ENCODE data around the gene SCAMP4. TPM values are rescaled to one million over a fixed set of nuclear protein-coding genes. Genes with fewer than 3 reads are reported as not detected.

Gene SCAMP4
- total and polyA plus RNA-seq, 9 of the 15 experiments (the other 6 are each of a cell fraction or from before 2014, with no cell fraction given): 0.81 to 45.9 (median 12.8) TPM

DNA sequence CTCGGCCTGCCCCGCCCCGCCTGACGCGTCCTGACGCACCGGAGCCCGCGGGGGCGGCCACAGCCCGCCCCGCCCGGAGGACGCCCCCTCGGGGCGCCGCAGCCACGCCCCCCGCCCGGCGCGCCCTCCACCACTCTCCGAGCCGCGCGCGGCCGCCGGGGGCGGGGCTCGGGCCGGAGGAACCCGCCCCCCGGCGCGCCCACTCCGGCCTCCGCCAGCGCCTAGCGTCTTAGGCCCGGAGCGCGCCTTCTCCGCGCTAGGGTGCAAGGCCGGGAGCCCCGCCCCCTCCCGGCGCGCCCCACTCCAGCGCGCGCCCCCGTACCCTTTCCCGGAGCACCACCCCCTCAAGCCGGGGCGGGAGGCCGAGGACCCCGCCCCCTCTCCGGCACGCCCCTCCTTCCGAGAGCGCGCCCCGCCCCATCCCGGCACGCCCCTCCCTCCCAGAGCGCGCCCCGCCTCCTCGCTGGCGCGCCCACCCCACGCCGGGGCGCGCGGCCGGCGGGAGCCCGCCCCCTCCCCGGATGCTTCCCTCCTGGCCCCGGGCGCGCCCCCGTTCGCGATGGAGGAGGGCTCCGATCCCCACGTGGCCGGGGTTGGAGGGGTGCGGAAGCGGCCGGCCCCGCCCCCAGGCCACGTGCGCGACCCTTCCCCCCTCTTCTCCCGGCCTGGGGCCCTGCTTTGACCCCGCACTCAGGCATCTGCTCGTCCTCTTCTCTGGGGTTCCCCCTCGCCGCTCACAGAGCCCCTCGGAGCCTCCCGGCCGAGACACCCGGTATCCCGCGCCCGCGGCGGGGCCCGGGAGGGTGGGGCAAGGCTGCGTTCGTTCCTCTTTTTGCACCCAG, 41.3 kb upstream of the SCAMP4 start (continued):
- TF ChIP-seq, protein P1, sequence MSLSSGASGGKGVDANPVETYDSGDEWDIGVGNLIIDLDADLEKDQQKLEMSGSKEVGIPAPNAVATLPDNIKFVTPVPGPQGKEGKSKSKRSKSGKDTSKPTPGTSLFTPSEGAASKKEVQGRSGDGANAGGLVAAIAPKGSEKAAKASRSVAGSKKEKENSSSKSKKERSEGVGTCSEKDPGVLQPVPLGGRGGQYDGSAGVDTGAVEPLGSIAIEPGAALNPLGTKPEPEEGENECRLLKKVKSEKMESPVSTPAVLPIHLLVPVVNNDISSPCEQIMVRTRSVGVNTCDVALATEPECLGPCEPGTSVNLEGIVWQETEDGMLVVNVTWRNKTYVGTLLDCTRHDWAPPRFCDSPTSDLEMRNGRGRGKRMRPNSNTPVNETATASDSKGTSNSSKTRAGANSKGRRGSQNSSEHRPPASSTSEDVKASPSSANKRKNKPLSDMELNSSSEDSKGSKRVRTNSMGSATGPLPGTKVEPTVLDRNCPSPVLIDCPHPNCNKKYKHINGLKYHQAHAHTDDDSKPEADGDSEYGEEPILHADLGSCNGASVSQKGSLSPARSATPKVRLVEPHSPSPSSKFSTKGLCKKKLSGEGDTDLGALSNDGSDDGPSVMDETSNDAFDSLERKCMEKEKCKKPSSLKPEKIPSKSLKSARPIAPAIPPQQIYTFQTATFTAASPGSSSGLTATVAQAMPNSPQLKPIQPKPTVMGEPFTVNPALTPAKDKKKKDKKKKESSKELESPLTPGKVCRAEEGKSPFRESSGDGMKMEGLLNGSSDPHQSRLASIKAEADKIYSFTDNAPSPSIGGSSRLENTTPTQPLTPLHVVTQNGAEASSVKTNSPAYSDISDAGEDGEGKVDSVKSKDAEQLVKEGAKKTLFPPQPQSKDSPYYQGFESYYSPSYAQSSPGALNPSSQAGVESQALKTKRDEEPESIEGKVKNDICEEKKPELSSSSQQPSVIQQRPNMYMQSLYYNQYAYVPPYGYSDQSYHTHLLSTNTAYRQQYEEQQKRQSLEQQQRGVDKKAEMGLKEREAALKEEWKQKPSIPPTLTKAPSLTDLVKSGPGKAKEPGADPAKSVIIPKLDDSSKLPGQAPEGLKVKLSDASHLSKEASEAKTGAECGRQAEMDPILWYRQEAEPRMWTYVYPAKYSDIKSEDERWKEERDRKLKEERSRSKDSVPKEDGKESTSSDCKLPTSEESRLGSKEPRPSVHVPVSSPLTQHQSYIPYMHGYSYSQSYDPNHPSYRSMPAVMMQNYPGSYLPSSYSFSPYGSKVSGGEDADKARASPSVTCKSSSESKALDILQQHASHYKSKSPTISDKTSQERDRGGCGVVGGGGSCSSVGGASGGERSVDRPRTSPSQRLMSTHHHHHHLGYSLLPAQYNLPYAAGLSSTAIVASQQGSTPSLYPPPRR (CRISPR knock-in tag; IDR thresholded peaks at IDR 0.05; ENCODE audit: borderline replicate concordance): no peak
- no peak for TF ChIP-seq FOXA1 (IDR thresholded peaks at IDR 0.05; ENCODE audit: borderline replicate concordance)
- TF ChIP-seq TEAD4 (IDR thresholded peaks at IDR 0.05; ENCODE audit: low read length): no peak
- no peak for TF ChIP-seq TEAD4 (CRISPR knock-in tag; IDR thresholded peaks at IDR 0.05; ENCODE audit: borderline replicate concordance)
- peak; percentile 59 for TF ChIP-seq ELF2 (CRISPR knock-in tag; IDR thresholded peaks at IDR 0.05)
- TF ChIP-seq TEAD2 (tag; IDR thresholded peaks at IDR 0.05): no peak
- no peak for TF ChIP-seq TBL1XR1 (IDR thresholded peaks at IDR 0.05; ENCODE audit: low read length in 2 of 2)
- TF ChIP-seq NFE2L1 (tag; IDR thresholded peaks at IDR 0.05; ENCODE audit: borderline replicate concordance, low read depth): no peak
- no peak; the same call in 1 of the 2 replicates for TF ChIP-seq ZNF644 (tag; IDR thresholded peaks at IDR 0.05; ENCODE audit: low read depth)
- TF ChIP-seq, protein P2, sequence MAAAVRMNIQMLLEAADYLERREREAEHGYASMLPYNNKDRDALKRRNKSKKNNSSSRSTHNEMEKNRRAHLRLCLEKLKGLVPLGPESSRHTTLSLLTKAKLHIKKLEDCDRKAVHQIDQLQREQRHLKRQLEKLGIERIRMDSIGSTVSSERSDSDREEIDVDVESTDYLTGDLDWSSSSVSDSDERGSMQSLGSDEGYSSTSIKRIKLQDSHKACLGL (CRISPR knock-in tag; IDR thresholded peaks at IDR 0.05; ENCODE audit: borderline replicate concordance, poor library complexity, severe bottlenecking): peak; percentile 98
- TF ChIP-seq, protein P3, sequence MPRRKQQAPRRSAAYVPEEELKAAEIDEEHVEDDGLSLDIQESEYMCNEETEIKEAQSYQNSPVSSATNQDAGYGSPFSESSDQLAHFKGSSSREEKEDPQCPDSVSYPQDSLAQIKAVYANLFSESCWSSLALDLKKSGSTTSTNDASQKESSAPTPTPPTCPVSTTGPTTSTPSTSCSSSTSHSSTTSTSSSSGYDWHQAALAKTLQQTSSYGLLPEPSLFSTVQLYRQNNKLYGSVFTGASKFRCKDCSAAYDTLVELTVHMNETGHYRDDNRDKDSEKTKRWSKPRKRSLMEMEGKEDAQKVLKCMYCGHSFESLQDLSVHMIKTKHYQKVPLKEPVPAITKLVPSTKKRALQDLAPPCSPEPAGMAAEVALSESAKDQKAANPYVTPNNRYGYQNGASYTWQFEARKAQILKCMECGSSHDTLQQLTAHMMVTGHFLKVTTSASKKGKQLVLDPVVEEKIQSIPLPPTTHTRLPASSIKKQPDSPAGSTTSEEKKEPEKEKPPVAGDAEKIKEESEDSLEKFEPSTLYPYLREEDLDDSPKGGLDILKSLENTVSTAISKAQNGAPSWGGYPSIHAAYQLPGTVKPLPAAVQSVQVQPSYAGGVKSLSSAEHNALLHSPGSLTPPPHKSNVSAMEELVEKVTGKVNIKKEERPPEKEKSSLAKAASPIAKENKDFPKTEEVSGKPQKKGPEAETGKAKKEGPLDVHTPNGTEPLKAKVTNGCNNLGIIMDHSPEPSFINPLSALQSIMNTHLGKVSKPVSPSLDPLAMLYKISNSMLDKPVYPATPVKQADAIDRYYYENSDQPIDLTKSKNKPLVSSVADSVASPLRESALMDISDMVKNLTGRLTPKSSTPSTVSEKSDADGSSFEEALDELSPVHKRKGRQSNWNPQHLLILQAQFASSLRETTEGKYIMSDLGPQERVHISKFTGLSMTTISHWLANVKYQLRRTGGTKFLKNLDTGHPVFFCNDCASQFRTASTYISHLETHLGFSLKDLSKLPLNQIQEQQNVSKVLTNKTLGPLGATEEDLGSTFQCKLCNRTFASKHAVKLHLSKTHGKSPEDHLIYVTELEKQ (CRISPR knock-in tag; IDR thresholded peaks at IDR 0.05): no peak
- no peak for TF ChIP-seq IRF2 (CRISPR knock-in tag; IDR thresholded peaks at IDR 0.05)
- TF ChIP-seq, protein P4, sequence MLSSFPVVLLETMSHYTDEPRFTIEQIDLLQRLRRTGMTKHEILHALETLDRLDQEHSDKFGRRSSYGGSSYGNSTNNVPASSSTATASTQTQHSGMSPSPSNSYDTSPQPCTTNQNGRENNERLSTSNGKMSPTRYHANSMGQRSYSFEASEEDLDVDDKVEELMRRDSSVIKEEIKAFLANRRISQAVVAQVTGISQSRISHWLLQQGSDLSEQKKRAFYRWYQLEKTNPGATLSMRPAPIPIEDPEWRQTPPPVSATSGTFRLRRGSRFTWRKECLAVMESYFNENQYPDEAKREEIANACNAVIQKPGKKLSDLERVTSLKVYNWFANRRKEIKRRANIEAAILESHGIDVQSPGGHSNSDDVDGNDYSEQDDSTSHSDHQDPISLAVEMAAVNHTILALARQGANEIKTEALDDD (IDR thresholded peaks at IDR 0.05): no peak
- no peak for TF ChIP-seq DDX20 (tag; IDR thresholded peaks at IDR 0.05; ENCODE audit: low read depth)
- TF ChIP-seq ARID2 (IDR thresholded peaks at IDR 0.05): no peak
- TF ChIP-seq XRCC4 (IDR thresholded peaks at IDR 0.05; ENCODE audit: extremely low read depth, insufficient read depth, insufficient read length): no peak
- TF ChIP-seq HMGN3 (IDR thresholded peaks at IDR 0.05; ENCODE audit: borderline replicate concordance, extremely low read depth, insufficient read length, low read depth, low read length): peak; percentile 48

Data from K562 (cell line).